Dermis microvascular lymphatic vessel endothelial cell (primary cell): Measurements from ENCODE around the gene HDX. TPM values are rescaled to one million over a fixed set of nuclear protein-coding genes. Genes with fewer than 3 reads are reported as not detected.
"Not testable (repeated sequence)": the region's sequence is repeated elsewhere in the genome, so short reads cannot be mapped to it uniquely, and the experiment has no call there.

Experiments
- DNase-seq, 2 donors: peaks; one replicate each; pipeline versions ENCODE4 v3.0.0 to v3.0.0-alpha.2; 2010; ENCODE audit warnings: low read depth in 2 of 2
- total RNA-seq: library from RNA; depleted of rRNA; stranded (reverse); fragments of >200 nt; gene quantifications from 2 replicates; pipeline ENCODE4 v1.2.1, GENCODE V29; 2014

The HDX gene
- total RNA-seq, 1 donor from 2014 or later: 4.1 TPM

DNA sequence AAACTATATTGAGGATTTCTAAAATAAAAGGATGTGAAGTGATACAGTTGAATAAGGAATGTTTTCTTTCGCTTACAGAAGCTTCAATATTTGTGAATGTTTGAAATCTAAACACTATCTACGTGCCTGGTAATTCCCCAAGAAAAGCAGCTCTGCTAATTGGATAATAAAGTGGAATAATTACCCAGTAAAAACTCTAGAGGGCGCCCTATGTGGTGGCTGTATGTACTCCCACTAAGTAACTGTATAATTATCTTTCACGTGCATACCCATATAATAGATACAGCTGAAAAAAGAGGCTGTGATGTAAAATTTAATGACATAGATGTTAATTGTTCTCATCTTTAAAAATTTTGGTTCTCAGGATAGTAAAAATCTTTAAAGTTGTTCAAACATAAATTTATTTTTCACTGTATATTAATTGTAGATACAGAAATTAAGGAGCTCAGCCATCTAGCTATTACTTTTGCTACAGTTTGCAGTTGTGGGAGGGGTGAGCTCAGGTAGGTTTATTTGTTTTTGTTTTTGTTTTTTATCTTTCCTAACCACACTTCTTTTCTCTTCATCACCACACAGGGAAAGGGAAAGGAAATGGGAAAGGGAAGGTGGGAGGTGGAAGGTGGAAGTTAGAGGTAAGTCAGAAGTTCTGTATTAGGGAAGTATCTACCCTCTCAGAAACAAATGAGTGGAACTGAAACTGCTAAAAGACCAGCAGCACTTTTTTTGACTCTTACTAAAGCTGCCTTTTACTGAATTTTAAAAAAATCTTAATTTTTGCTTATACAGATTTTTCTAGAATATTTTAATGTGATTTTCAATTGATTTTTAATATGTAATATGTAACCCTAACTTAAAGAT is 162.5 kb downstream of the HDX start:
- DNase-seq: peak; percentile 29 to 44

DNA sequence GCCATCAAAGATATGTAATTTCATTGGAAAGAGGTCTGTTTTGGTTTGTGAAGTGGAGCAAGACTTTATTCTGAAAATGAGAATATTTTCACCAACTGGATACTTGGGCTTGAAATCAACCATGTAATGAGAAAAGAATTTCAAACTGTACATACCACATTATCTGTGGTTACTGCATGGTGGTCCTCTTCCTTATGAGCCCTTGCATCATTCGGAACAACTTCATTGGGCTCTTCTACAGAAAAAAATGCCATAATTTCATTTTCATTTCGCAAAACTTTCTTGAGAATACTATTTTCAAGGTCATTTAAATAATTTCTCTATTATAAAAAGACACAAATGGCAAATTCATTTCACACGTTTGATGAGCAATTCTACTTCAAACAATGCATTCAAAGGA is 165.6 kb downstream of the HDX start:
- DNase-seq: no peak

- no peak for DNase-seq
These were observed 167.1 kb downstream of the HDX start for GRCh38 chrX:84335121-84335520.

DNA sequence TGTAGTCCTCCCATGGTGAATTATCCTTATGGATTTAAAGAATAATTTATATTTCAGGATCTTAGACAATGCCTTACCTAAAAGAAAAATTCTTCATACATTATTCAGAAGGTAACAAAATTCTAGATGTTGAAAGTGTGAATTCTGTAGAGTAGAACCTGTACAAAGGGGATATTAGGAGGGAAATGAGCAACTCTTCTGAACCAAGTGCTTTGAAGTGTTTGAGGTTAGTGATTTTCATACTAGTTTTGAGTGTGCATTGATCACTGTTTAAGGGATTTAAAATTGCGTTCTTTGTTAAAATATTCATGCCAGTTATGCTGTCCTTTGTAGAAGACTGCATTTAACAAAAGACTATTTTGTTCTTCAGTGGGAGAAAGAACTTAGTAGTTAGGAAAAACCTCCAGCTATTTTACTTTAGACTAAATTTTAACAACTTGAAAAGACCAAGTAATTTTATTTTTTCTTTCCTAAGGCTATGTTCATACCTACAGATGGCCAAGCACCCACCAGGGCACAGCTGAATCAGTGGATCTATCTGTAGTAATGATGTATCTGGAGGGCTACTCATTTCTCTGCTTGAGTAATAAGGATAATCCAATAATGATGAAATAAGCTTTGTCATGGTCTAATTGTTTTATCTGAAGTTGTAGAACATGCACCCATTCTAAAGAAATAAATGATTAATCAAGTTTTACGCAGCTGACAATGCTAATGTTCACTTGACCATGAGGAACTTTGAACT is 180.0 kb downstream of the HDX start:
- no peak for DNase-seq

DNA sequence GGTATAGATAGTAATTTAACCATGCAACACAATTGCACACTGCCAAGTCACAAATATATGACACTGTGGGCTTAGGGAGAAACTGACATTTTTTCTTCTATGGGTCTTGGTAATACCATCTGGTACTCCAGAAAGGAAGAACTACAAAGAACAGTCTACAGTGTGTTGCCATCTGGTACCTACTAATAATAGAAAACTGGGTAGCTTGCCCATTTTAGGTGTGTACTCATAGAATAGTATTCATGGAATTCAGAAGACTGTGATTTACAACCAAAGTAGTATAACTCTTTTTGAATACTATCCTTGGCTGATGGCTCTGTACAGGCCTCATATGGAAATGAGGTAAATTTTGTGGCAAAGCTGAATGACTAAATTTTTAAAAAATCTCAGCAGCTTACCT is 181.6 kb downstream of the HDX start:
- DNase-seq: no peak

- no peak for DNase-seq
These were observed 182.2 kb downstream of the HDX start for GRCh38 chrX:84320023-84320422.

- no peak for DNase-seq
These were observed 183.6 kb downstream of the HDX start for GRCh38 chrX:84318661-84319060.

DNA sequence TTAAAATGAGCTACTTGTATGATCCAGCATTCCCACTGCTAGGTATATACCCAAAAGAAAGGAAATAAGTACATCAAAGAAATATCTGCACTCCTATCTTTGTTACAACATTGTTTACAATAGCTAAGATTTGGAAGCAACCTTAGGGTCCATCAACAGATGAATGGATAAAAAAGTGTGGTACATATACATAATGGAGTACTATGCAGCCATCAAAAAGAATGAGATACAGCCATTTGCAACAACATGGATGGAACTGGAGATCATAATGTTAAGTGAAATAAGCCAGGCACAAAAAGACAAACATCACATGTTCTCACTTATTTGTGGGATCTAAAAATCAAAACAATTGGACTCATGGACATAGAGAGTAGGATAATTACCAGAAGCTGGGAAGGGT is 186.3 kb downstream of the HDX start:
- not testable (repeated sequence) for DNase-seq
